ENCODE results near the gene UTP4.
"Not testable (repeated sequence)": the region's sequence is repeated elsewhere in the genome, so short reads cannot be mapped to it uniquely, and the experiment has no call there.

Gene UTP4

GRCh38 chr16:69126221-69126620 is 6.2 kb upstream of the UTP4 start:
- Histone ChIP-seq H3K4me2 (ENCODE audit: low read length) (no peak overlapping the region), H3K4me3 (ENCODE audit: low read length) (no peak overlapping the region)

GRCh38 chr16:69126801-69127200 is 5.6 kb upstream of the UTP4 start:
- H3K9me2 ChIP-seq (replicated peaks; ENCODE audit: control insufficient read depth, low read length); H3K4me2 ChIP-seq (ENCODE audit: low read length); H3K27me3 ChIP-seq (ENCODE audit: control insufficient read depth, low read length); H3K9me3 ChIP-seq (ENCODE audit: control insufficient read depth, insufficient read depth, low read length); H3K4me3 ChIP-seq (ENCODE audit: low read length); H3K27ac ChIP-seq (ENCODE audit: low read depth, low read length): not testable (repeated sequence)
- Histone ChIP-seq H3K36me3 (ENCODE audit: control insufficient read depth, low read length) (peaks cover 62% of the 10 kb centered on the region), H3K4me1 (ENCODE audit: control insufficient read depth, low read length) (peaks cover 21% of the 10 kb centered on the region), H4K20me1 (ENCODE audit: control insufficient read depth, insufficient read depth, low read depth, low read length) (peaks cover 17% of the 10 kb centered on the region; the same call in 1 of the 2 replicates), H3K79me2 (ENCODE audit: control insufficient read depth, low read length) (peaks cover 97% of the 10 kb centered on the region), H3F3A (ENCODE audit: control insufficient read depth, insufficient read depth) (peaks cover 23% of the 10 kb centered on the region)

More at GRCh38 chr16:69126221-69126620, 6.2 kb upstream of the UTP4 start:
- no peak overlapping the region for H3K27ac ChIP-seq (ENCODE audit: low read depth, low read length)
- peaks cover 17% of the 10 kb centered on the region; the same call in 1 of the 2 replicates for H4K20me1 ChIP-seq (ENCODE audit: control insufficient read depth, insufficient read depth, low read depth, low read length)
- H3K36me3 ChIP-seq (ENCODE audit: control insufficient read depth, low read length): peaks cover 61% of the 10 kb centered on the region
- peaks cover 21% of the 10 kb centered on the region for H3K4me1 ChIP-seq (ENCODE audit: control insufficient read depth, low read length)
- TF ChIP-seq, protein P1, sequence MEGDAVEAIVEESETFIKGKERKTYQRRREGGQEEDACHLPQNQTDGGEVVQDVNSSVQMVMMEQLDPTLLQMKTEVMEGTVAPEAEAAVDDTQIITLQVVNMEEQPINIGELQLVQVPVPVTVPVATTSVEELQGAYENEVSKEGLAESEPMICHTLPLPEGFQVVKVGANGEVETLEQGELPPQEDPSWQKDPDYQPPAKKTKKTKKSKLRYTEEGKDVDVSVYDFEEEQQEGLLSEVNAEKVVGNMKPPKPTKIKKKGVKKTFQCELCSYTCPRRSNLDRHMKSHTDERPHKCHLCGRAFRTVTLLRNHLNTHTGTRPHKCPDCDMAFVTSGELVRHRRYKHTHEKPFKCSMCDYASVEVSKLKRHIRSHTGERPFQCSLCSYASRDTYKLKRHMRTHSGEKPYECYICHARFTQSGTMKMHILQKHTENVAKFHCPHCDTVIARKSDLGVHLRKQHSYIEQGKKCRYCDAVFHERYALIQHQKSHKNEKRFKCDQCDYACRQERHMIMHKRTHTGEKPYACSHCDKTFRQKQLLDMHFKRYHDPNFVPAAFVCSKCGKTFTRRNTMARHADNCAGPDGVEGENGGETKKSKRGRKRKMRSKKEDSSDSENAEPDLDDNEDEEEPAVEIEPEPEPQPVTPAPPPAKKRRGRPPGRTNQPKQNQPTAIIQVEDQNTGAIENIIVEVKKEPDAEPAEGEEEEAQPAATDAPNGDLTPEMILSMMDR (IDR thresholded peaks at IDR 0.05; ENCODE audit: low read depth, low read length, poor library complexity, severe bottlenecking): no peak
- TF ChIP-seq EZH2phosphoT487 (IDR thresholded peaks at IDR 0.05; ENCODE audit: borderline replicate concordance, low read length): no peak
- no peaks in the 10 kb centered on the region for H3K27me3 ChIP-seq (ENCODE audit: control insufficient read depth, low read length)
- H3K9me2 ChIP-seq (replicated peaks; ENCODE audit: control insufficient read depth, low read length): no peaks in the 10 kb centered on the region
- peaks cover 91% of the 10 kb centered on the region for H3K79me2 ChIP-seq (ENCODE audit: control insufficient read depth, low read length)
- H3K9me3 ChIP-seq (ENCODE audit: control insufficient read depth, insufficient read depth, low read length): no peaks in the 10 kb centered on the region
- H3F3A ChIP-seq (ENCODE audit: control insufficient read depth, insufficient read depth): peaks cover 23% of the 10 kb centered on the region

GRCh38 chr16:69127966-69128510 is 4.4 kb upstream of the UTP4 start:
- Histone ChIP-seq H3K4me2 (ENCODE audit: low read length) (no peak overlapping the region), H3K36me3 (ENCODE audit: control insufficient read depth, low read length) (peaks cover 61% of the 10 kb centered on the region), H3K27me3 (ENCODE audit: control insufficient read depth, low read length) (no peaks in the 10 kb centered on the region), H4K20me1 (ENCODE audit: control insufficient read depth, insufficient read depth, low read depth, low read length) (peaks cover 17% of the 10 kb centered on the region; the same call in 1 of the 2 replicates), H3F3A (ENCODE audit: control insufficient read depth, insufficient read depth) (peaks cover 23% of the 10 kb centered on the region), H3K79me2 (ENCODE audit: control insufficient read depth, low read length) (peaks cover 94% of the 10 kb centered on the region), H3K4me3 (ENCODE audit: low read length) (no peak overlapping the region), H3K27ac (ENCODE audit: low read depth, low read length) (no peak overlapping the region), H3K9me3 (ENCODE audit: control insufficient read depth, insufficient read depth, low read length) (no peaks in the 10 kb centered on the region), H3K9me2 (replicated peaks; ENCODE audit: control insufficient read depth, low read length) (no peaks in the 10 kb centered on the region), H3K4me1 (ENCODE audit: control insufficient read depth, low read length) (peaks cover 21% of the 10 kb centered on the region)
- TF ChIP-seq, protein P1 (IDR thresholded peaks at IDR 0.05; ENCODE audit: low read depth, low read length, poor library complexity, severe bottlenecking): no peak
- TF ChIP-seq EZH2phosphoT487 (IDR thresholded peaks at IDR 0.05; ENCODE audit: borderline replicate concordance, low read length): no peak

- H3K4me3 ChIP-seq (ENCODE audit: low read length): peak overlapping the region; percentile 81
- H3K27ac ChIP-seq (ENCODE audit: low read depth, low read length): no peak overlapping the region
- no peaks in the 10 kb centered on the region for H3K27me3 ChIP-seq (ENCODE audit: control insufficient read depth, low read length)
- H3K9me3 ChIP-seq (ENCODE audit: control insufficient read depth, insufficient read depth, low read length): no peaks in the 10 kb centered on the region
- H3K4me2 ChIP-seq (ENCODE audit: low read length): peak overlapping the region; percentile 69
- peaks cover 94% of the 10 kb centered on the region for H3K79me2 ChIP-seq (ENCODE audit: control insufficient read depth, low read length)
- peaks cover 69% of the 10 kb centered on the region for H3K36me3 ChIP-seq (ENCODE audit: control insufficient read depth, low read length)
- peaks cover 31% of the 10 kb centered on the region for H3K4me1 ChIP-seq (ENCODE audit: control insufficient read depth, low read length)
- no peak for TF ChIP-seq EZH2phosphoT487 (IDR thresholded peaks at IDR 0.05; ENCODE audit: borderline replicate concordance, low read length)
- TF ChIP-seq, protein P1 (IDR thresholded peaks at IDR 0.05; ENCODE audit: low read depth, low read length, poor library complexity, severe bottlenecking): no peak
- peaks cover 16% of the 10 kb centered on the region for H3F3A ChIP-seq (ENCODE audit: control insufficient read depth, insufficient read depth)
- H3K9me2 ChIP-seq (replicated peaks; ENCODE audit: control insufficient read depth, low read length): no peaks in the 10 kb centered on the region
- H4K20me1 ChIP-seq (ENCODE audit: control insufficient read depth, insufficient read depth, low read depth, low read length): peaks cover 23% of the 10 kb centered on the region
Observed at GRCh38 chr16:69130461-69130860, 2.0 kb upstream of the UTP4 start.
